H54 (cell line): ENCODE measurements around the gene NDUFA7.
"Not testable (repeated sequence)": the region's sequence is repeated elsewhere in the genome, so short reads cannot be mapped to it uniquely, and the experiment has no call there.

Experiments used
- DNase-seq: peaks from one replicate; pipeline ENCODE4 v3.0.0; 2011; ENCODE audit warnings: low spot score, mixed read lengths; ENCODE audit not compliant: insufficient read length
- FAIRE-seq: peaks from 3 replicates; lab custom pipeline; 2011; peaks lifted over from hg19 to GRCh38; lab: Jason Lieb, UNC
- POLR2A ChIP-seq: IDR thresholded peaks from 2 replicates; pipeline ENCODE4 v1.6.1; 2011; ENCODE audit warnings: low read depth, mild to moderate bottlenecking, low read length

NDUFA7 gene

DNA sequence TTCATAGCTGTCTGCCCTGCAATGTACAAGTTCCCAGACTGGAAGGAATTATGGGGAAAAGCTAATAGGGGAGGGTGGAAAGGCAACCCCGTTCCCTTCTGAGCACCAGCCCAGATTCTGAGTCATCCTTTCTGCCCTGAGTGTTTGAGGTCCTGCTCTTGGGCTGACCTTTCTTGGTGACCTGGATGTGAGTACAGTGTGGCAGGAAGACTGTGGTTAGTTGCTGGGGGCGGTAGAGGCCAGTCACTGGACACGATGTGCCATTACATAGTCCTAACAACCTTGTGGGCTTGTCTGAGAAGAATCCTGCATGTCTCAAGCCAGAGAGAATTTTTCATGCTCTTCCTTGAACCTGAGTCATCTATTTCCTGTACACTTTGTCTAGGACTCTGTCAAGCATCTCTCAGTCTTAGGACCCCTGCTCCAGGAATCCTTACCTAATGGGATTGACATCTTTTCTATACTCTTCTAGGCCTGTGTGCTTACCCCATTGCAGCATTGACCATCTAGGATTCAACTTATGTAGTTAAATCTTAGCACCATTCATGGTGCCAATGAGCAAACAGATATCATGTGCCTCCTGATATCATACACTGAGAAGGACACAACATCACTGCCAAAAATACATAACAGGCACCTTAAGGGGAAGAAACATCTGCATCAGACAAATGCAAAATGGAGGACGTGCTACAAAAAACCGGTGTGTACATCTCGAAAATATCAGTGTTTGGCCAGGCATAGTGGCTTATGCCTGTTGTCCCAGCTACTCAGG lies 34.6 kb upstream of the NDUFA7 start:
- DNase-seq = peak; percentile 78
- no peak for TF ChIP-seq POLR2A
- FAIRE-seq = peak; percentile 96

DNA sequence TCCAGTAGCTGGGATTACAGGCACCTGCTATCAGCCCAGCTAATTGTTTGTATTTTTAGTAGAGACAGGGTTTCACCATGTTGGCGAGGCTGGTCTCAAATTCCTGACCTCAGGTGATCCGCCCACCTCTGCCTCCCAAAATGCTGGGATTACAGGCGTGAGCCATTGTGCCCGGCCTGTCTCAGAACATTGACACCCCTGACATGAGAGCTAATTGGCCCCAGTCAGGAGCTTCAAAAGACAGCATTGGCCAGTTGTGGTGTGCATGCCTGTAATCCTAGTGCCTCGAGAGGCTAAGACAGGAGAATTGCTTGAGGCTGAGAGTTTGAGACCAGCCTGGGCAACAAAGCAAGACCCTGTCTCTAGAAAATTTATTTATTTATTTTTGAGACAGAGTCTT lies 31.7 kb upstream of the NDUFA7 start:
- FAIRE-seq = not testable (repeated sequence)

DNA sequence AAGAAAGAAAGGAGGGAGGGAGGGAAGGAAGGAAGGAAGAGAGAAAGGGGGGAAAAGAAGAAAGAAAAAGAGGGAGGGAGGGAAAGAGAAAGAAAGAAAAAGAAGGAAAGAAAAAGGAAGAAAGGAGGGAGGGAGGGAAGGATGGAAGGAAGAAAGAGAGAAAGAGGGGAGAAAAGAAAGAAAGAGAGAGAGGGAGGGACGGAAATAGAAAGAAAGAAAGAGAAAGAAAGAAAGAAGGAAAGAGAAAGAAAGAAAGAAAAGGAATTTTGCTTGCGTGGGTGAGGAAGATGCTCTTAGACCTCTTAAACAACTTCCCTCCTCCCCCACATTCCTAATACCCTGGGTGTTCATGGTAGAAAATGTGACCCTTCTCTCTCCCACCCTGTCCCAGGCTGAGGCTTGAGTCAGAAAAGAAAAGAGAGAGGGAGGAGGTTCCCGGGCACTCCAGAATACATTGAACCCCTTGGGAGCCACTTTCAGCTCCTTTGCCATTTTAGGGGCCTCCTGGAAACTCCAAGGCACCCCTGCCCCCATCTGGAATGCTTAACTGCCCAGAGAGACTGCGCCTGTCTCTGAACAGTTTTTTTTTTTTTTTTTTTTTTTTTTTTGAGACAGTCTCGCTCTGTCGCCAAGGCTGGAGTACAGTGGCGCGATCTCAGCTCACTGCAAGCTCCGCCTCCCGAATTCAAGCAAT lies 31.1 kb upstream of the NDUFA7 start:
- no peak for TF ChIP-seq POLR2A
- no peak for DNase-seq
- FAIRE-seq = no peak

More for the DNA sequence above, 31.7 kb upstream of the NDUFA7 start:
- not testable (repeated sequence) for DNase-seq

DNA sequence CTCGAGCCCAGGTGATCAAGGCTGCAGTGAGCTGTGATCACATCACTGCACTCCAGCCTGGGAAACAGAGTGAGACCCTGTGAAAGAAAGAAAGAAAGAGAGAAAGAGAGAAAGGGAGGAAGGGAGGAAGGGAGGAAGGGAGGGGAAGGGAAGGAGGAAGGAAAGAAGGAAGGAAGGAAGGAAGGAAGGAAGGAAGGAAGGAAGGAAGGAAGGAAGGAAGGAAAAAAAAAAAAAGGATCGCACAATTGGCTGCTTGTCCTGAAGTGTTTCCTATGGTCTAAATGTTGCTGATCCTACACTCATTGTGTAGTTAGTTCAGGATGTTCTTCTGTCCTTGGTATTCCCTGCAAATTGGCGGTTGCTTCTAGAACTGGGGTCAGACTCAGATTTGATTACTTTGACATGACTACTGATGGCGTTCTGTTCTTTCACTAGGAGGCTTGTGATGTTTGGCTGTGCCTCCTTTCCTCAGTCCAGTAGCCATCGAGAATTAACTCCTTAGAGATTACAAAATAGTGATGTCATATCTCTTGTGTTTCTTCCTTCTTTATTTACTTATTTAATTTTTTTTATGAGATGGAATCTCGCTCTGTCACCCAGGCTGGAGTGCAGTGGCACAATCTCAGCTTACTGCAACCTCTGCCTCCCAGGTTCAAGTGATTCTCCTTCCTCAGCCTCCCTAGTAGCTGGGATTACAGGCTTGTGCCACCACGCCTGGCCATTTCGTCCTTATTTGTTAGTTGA lies 28.6 kb upstream of the NDUFA7 start:
- not testable (repeated sequence) for DNase-seq

DNA sequence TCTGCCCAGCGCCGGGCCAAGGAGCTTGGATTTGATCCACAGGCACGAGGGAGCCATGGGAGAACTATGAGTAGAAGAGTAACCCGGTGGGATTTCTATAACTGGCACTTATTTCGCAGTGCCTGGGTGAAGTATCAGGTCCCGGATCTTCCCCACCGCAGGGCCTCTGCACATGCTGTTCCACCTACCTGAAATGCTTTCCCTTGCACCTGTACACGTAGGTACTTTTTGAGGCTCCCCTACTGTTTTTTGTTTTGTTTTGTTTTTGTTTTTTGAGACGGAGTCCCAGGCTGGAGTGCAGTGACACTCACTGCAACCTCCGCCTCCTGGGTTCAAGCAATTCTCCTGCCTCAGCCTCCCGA lies 22.3 kb upstream of the NDUFA7 start:
- FAIRE-seq = no peak
- TF ChIP-seq POLR2A = no peak
- no peak for DNase-seq

More for the DNA sequence above, 28.6 kb upstream of the NDUFA7 start:
- FAIRE-seq = not testable (repeated sequence)

DNA sequence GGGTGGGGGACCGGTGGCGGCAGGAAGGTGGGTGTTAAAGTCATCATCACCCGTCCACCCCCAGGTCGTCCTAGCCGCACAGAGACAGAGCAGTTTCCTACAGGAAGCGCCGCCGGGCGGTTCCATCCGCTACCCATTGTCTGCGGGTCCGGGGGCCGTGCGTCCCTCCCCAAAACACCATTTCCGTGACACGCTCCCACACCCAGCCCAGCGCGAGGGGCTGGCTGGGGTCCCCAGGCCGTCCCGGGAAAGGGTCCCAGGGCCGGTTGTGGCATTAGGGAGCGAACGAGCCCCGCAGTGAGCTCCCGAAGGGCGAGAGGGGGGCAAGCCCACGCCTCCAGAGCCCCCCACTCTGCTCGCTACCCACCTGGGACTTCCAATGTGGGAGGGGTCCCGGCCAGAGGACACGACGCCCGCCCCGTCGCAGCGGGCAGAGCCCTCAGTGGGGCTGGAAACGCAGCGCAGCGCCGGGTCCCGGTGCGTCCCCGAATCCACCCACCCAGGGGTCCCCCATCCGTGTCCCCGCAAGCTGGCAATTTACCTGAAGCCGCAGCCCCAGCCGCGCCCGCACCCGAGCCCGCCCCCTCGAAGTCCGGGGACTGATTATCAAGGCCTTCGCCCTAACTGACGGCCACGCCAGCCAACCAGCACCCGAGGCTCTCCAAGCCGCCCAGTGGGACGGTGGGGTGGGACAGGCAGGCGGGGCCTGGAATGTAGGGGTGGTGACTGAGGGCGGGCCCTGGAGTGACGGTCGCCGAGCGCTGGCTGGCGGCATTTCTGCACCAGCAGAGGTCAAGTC lies 21.7 kb upstream of the NDUFA7 start, which contains the start of gene KANK3:
Gene KANK3 (minus strand): TSS at position 579 of the 799 bp plus-strand sequence. CDS start 5,434 bp downstream, outside the sequence.
- no peak for TF ChIP-seq POLR2A
- FAIRE-seq (no peak), DNase-seq (peak; percentile 98)

DNA sequence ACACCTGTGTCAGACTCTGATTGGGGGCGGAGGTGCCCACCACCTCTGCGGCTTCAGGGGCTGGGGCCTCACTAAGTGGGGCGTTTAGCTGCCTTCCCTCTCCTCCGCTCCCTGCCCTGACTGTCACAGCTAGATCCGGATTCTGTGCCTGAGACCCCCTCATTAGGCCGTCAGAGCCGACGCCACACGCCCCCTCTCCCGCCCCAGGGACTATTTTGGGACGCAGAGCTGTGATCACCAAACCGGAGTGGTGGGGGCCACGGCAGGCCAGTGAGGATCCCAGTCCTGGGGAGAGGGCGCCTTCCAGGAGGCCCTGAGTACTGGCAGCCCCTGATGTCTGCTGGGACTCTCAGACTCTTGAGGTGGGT lies 21.1 kb upstream of the NDUFA7 start:
- no peak for DNase-seq
- no peak for FAIRE-seq
- no peak for TF ChIP-seq POLR2A

DNA sequence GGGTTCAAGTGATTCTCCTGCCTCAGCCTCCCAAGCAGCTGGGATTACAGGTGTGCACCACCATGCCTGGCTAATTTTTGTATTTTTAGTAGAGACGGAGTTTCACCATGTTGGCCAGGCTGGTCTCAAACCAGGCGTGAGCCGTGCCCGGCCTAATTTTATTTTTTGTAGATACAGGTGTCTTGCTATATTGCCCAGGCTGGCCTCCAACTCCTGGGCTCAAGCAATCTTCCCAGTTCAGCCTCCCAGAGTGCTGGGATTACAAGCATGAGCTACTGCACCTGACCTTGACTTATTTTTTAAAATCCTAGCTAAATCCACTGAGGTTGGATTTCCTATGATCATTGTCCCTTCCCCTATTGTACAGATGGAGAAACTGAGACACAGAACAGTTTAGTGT lies 20.3 kb upstream of the NDUFA7 start:
- FAIRE-seq, DNase-seq: not testable (repeated sequence)

DNA sequence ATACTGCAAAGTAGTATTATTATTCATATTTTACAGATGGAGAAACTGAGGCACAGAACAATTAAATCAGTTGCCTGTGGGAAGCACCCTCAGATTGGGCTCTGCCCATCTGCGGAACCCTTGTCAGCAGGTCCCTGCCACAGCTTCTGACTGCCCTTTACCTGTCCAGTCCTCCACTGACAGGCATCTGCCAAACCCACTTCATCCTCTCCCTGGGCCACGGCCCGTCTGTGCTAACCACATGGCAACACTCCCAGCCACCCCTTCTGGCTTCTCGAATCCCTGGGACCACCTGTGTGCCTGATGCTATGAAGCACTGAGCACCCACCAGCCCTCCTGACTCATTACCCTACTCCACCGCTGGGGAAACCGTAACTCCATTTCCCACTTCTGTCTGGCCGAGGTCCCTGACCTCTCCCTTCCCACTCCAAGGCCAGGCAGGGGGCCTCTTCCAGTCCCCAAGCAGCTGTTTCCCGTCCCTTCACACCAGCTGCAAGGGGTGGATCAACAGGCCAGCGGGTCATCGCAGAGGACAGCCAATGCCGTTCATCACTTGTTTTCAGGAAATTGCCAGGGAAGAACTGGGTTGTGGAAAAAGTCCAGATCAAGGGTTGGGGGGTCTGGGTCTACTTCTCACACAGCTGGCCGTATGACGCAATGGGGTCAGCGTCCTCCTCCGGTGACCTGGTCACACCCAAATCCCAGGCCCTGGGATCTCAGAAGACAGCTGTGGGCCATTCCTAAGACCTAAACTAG lies 19.3 kb upstream of the NDUFA7 start:
- TF ChIP-seq POLR2A = no peak
- no peak for FAIRE-seq
- DNase-seq = no peak

DNA sequence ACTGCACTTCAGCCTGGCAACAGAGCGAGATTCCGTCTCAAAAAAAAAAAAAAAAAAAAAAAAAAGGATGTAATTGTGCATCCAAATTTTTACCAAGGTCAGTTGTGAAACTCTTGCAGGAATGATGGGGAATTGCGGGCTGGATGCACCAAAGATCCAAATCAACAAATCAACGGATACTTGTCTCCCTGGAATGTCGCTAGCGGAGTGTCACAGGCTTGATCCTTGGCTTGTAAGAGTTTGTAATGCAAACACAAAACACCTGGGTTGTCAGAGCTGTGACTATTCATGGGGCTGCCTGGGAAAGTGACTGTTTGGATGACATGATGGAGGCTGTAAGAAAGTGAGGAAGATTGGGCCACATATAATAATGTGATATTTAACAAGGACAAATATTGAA lies 17.7 kb upstream of the NDUFA7 start:
- no peak for TF ChIP-seq POLR2A
- DNase-seq = no peak
- no peak for FAIRE-seq

DNA sequence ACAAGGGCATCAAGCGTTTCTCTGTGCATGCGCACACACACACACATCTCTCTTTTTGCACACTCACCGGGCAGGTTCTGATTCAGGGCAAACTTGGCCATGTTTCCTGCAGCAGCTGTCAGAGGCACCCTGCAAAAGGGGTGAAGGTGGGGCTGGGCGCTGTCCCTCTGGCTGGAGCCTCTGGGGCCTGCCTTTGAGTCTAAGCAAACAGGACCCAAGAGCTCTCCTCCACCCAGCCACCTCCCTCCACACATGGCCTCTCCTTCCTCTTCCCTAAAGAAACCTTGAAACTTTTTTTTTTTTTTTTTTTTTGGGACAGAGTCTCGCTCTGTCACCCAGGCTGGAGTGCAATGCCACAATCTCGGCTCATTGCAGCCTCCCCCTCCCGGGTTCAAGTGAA lies 16.6 kb upstream of the NDUFA7 start:
- FAIRE-seq (no peak), DNase-seq (no peak)
- TF ChIP-seq POLR2A = no peak

DNA sequence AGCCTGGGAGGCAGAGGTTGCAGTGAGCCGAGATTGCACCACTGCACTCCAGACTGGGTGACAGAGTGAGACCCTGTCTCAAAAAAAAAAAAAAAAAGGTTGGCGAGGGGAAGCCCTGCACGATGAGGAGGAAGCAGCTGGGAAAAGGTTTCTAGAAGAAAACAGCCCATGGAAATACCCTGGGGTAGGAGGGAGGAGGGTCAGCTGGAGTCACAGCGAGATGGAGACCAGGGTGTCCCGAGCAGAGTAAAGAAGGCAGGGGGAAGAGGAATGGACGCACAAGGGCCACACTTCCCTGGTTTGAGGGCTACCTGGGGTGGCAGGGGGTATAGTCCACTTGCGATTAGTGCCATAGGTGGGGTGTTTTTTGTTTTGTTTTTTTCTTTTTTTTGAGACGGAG lies 15.5 kb upstream of the NDUFA7 start:
- no peak for TF ChIP-seq POLR2A
- FAIRE-seq = no peak
- DNase-seq = no peak

DNA sequence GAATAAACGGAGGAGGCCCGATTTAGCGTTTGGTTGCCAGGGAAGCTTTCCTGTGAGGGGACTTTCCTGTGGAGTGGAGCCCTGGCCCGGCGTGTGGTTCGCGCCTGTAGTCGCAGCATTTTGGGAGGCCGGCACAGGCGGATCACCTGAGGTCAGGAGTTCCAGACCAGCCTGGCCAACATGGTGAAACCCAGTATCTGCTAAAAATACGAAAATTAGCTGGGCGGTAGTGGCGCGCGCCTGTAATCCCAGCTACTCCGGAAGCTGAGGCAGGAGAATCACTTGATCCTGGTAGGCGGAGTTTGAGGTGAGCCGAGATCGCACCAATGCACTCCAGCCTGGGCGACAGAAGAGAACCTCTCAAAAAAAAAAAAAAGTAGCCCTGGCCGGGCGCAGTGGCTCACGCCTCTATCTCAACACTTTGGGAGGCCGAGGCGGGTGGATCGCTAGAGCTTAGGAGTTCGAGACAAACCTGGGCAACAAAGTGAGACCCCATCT lies 14.9 kb upstream of the NDUFA7 start:
- FAIRE-seq = no peak
- no peak for DNase-seq
- no peak for TF ChIP-seq POLR2A
